Stimulated activated CD8-positive, alpha-beta memory T cell treated with anti-CD3 and anti-CD28 coated beads, Interleukin-2, amount 100 ng/mL, for 48 hours (primary cell): Measurements from ENCODE around the gene MRPL43.
A peak's percentile ranks its signal among the peaks of the same experiment; 100 is the strongest.
"Not testable (repeated sequence)": the region's sequence is repeated elsewhere in the genome, so short reads cannot be mapped to it uniquely, and the experiment has no call there.

Experiments
- DNase-seq, 2 donors: peaks; one replicate each; pipeline ENCODE4 v3.0.0-alpha.2; 2020; ENCODE audit warnings: low read depth in 2 of 2

The MRPL43 gene

DNA sequence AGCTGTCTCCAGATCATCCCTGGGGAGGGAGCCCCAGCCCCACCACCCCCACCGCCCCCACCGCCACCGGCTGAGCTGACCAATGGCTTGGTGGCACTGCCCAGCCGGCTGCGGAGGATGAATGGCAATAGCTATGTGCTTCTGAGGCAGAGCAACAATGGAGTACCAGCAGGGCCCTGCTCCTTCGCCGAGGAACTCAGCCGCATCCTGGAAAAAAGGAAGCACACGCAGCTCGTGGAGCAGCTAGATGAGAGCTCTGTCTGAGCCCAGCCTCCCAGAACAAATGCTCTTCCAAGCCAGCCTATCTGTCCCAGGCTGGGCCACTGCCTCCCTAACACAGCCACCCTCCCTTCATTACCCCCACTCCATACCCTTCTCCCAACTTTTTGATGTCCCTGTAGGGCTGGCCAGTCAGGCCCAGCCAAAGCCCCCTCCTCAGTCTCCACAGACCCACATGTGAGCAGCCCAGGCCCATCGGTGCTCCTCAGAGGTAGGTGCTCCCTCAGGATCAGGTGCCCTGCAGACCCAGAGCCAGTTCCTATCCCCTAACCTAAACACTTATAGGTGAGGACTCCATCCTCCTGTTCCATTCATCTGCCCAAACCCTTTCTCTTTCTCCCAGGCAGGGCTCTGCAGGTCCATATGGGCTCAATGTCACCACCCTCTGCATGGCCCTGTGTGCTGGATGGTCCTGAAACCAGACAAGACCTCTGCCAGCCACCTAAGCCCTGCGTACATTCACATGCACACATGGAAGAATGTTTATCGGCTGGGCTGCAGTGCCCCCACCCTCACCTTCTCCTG is 3.2 kb downstream of the MRPL43 start:
- no peak for DNase-seq

DNA sequence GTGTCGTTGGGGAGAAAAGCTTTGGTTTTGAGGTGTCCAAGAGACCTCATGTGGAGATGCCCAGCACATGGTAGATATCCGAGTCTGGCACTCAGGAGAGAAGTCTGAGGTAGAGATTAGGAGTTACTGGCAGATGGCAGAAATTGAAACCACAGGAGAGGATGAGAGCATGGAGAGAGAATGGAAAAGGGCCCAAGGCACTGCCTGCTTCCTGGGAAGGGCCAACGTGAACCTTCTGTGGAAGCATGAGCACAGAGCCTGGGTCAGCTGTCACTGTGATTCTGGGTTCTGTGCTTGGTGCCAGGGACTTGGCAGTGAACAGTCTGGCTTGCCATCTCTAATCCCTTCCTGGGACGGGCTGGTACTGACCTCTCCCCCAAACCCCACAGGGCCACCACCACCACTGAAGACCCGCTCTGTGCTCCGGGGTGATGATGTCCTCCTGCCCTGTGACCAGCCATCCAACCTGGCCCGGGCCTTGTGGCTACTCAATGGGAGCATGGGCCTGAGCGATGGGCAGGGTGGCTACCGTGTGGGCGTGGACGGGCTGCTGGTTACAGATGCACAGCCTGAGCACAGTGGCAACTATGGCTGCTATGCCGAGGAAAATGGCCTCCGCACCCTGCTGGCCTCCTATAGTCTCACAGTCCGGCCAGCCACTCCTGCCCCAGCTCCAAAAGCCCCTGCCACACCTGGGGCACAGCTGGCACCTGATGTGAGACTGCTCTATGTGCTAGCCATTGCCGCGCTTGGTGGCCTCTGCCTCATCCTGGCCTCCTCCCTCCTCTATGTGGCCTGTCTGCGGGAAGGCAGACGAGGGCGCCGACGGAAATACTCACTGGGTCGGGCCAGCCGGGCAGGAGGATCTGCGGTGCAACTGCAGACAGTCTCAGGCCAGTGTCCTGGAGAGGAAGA is 4.1 kb downstream of the MRPL43 start:
- no peak for DNase-seq

DNA sequence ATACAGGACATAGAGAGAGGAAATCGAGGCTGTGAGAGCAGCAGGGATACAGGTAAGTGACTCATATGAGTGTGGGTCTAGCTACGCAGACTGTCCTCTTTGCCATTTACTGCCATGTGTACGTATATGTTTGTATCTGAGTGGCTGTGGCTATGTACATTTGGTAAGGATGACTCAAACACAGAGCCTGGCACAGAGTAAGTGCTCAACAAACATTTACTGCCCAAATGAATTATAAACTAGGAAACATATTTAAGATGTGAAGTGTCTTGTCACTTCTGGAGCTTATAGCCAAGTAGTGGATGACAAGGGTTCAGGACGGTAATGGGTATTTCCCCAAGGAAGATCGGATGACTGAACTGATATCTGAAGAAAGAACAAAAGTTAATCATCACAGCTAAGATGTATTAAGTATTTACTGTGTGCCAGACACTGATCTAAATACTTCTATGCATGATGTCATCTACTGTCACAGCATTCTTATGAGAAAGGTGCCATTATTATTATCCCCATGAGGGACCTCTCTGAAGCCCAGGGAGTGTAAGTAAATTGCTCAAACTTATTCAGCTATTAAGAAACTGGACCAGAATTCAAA is 6.0 kb downstream of the MRPL43 start:
- no peak for DNase-seq

DNA sequence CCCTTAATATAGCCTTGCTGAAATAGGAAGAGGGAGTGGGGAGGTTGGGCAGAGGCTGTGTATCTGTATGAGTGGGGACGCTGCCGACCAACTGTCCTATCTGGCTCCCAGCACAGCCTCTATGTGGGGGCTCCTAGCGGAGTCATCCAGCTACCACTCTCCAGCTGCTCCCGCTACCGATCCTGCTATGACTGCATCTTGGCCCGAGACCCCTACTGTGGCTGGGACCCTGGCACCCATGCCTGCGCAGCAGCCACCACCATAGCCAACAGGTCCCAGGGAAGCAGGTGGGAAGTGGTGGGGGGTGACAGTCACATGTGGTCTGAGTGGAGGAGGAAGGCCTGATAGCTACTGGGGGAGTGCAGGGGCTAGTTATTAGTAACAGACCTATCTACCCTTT is 6.6 kb downstream of the MRPL43 start:
- no peak for DNase-seq

GRCh38 chr10:100980311-100980710 is 7.0 kb downstream of the MRPL43 start:
- no peak for DNase-seq

GRCh38 chr10:100979791-100980272 is 7.5 kb downstream of the MRPL43 start:
- DNase-seq = no peak

DNA sequence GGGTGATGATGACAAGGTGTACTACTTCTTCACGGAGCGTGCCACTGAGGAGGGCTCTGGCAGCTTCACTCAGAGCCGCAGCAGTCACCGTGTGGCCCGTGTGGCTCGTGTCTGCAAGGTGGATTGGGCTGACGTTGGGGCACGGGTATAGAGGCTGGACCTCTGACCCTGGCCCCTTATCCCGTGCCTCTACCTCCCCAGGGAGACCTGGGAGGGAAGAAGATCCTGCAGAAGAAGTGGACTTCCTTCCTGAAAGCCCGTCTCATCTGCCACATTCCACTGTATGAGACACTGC is 8.4 kb downstream of the MRPL43 start:
- DNase-seq = no peak

- DNase-seq = no peak
Observed at GRCh38 chr10:100978121-100978900, 9.0 kb downstream of the MRPL43 start.

DNA sequence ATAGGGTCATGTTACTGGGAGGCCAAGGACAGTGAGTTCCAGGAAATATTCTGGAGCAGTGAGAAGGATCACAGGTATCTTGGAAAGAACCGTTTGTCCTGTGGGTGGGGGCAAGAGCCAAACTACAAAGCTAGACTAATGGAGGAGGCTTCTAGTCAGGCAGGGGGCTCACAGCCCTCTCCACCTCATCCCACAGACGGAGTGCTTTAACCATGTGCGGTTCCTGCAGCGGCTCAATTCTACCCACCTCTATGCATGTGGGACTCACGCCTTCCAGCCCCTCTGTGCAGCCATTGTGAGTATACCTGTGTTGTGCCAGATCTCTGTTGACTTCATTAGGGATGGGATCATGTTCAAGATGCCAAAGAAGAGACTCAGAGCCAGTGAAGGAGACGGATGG is 9.9 kb downstream of the MRPL43 start:
- DNase-seq = no peak

DNA sequence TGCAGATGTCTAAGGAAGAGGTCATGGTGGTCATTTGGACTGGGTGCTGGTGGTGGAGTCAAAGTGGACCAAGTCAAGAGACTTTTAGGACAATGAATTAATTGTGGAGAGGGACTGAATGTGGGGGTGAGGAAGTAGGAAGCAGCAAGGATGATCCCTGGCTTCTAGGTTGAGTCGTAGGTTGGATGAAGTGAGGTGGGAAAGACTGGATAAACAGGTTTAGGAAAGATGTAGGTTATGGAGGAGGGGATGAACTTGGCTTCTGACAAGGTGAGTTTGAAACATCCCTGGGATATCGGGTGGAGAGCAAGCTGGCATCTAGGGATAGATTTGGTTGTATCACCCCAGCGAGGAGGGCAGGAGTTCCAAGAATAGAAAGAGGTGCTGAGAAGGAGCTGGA is 10.4 kb downstream of the MRPL43 start:
- no peak for DNase-seq

GRCh38 chr10:100975397-100975796 is 11.9 kb downstream of the MRPL43 start:
- not testable (repeated sequence) for DNase-seq

- no peak for DNase-seq
Observed at GRCh38 chr10:100972904-100973535, 14.3 kb downstream of the MRPL43 start.

GRCh38 chr10:100972115-100972903 is 15.0 kb downstream of the MRPL43 start:
- DNase-seq = no peak

DNA sequence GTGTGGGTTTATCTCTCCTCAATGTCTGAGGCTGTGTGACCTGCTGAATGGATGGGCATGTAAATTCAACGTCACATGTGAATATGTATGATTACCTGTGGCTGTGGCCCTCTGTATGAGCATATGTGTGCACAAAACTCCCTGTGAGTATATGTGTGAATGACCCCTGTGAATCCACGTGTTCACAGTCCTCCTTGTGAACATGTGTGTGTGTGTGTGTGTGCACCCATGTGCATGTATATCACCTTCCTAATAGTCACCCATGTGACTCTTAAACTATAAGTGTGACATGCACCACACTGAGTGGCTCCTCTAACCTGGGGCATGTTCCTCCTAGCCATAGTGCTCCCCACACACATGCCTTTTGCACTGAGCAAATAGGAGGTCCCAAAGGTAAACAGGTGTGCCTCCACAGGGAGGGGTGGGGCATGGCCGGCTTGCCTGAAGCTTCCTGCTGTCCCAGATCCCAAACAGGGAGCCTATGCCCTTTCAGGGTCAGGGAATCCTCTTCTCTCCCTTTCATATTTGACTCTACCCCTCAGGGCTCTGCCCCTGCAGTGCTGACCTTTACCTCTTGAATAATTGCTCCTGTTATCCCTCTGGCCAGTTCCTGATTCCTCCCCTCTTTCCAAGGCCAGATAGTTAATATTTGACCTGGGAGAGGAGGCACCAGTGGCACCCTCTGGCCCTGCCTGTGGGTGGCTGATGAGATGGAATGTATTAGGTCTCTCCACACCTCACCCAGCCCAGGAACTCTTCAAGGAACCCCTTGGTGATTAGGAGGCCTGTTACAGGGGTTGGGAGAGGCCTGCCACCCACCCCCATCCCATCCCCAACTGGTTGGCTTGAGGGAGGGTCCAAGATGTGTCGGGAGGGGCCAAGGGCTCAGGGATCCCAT is 16.1 kb downstream of the MRPL43 start:
- DNase-seq = no peak

- no peak for DNase-seq
Observed at GRCh38 chr10:100970076-100970913, 17.0 kb downstream of the MRPL43 start.

- DNase-seq = peak; percentile 21 to 28
Observed at GRCh38 chr10:100969187-100970075, 17.9 kb downstream of the MRPL43 start, which contains the start of gene SEMA4G. TSS of gene SEMA4G (plus strand) at chr10:100969504. CDS start at chr10:100972913, 3,409 bp downstream.

DNA sequence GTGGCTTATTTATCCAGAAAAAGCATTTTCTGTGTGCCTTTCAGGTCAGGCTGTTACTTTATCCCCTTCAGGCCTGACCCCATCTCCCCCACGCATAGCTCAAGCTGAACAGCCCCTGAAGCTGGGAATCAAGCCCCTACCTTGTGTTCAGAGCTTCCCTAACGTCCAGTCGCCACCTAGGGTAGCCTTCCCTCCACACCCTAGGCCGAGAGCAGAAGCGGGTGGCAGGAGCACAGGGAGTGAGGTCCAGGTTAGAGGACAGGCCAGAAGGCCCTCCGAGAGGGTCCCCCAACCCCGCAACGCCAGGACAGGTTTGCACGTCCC is 18.5 kb downstream of the MRPL43 start:
- no peak for DNase-seq
